Prostate gland (tissue), 2 donors: ENCODE results near the gene ZNF655.

Experiments used
- CTCF ChIP-seq, 4 experiments: fragments of 200-600 bp in 2 of 4; fragments of 450-650 bp in 2 of 4; sonication (generic) in 2 of 4; IDR thresholded peaks; 1 replicate in 3 of 4; 2 replicates in 1 of 4; pipeline ENCODE4 v1.5.1; 2016 to 2019; ENCODE audit warnings: antibody characterized with exemption in 4 of 4, mild to moderate bottlenecking in 2 of 4, moderate library complexity in 2 of 4
- POLR2A ChIP-seq: fragments of 450-650 bp; IDR thresholded peaks from one replicate; pipeline ENCODE4 v1.6.1; 2016; ENCODE audit warnings: antibody characterized with exemption, mild to moderate bottlenecking

DNA sequence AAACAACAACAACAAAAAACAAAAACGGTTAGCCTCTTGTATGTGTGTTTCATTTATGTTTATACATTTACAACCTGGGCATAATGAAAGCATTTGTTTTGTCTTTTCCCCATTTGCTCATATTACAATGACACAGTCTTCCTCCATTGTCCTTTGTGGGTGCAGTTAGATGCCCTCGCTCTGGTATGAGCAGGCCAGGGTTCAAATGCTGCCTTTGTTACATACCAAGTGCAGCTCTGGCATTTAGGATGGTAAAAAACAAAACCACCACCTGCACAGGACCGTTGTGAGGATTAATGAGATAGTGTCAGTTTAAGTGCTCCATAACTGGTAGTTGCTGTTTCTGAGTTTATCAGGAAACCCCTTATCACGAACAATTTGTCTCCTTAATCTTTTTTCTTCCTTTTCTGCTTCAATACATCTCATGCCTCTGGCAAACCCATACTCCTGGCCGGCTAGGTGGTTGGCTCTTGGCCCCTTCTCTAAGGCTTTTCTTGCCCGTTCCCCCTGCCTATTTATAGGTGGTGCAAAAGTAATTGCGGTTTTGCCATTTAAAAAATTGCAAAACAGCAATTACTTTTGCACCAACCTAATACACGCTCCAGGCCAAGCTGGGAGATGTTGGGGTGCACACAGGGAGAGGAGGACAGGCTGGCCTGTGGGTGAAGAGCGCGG, 21.0 kb downstream of the ZNF655 start:
- TF ChIP-seq POLR2A (no peak), CTCF (IDR thresholded peaks at IDR 0.05) (no peak)
